GM12878 (cell line): Measurements from ENCODE around the gene QRFP. TPM values are rescaled to one million over a fixed set of nuclear protein-coding genes. Genes with fewer than 3 reads are reported as not detected.

ENCODE experiments used
- ATF2 ChIP-seq: IDR thresholded peaks from 2 replicates; pipeline ENCODE4 v1.6.1; 2012; ENCODE audit warnings: low read length, inconsistent platforms
- ATF7 ChIP-seq: fragments of 450-650 bp; IDR thresholded peaks from 2 replicates; pipeline ENCODE4 v1.6.1; 2016; ENCODE audit warnings: low read depth, mild to moderate bottlenecking
- BACH1 ChIP-seq: fragments of 450-650 bp; IDR thresholded peaks from 2 replicates; pipeline ENCODE4 v1.6.1; 2017; ENCODE audit warnings: mild to moderate bottlenecking, borderline replicate concordance
- BCL11A ChIP-seq: IDR thresholded peaks from 2 replicates; pipeline ENCODE4 v1.6.1; 2011; ENCODE audit warnings: low read depth, low read length
- CBX5 ChIP-seq: sonication (generic); IDR thresholded peaks from 2 replicates; pipeline ENCODE4 v1.6.1; 2016; ENCODE audit warnings: low read depth, moderate library complexity, mild to moderate bottlenecking, inconsistent platforms
- CREM ChIP-seq: IDR thresholded peaks from 2 replicates; pipeline ENCODE4 v1.6.1; 2014; ENCODE audit warnings: antibody characterized with exemption, low read depth
- GATAD2B ChIP-seq: fragments of 450-650 bp; conservative IDR thresholded peaks from 2 replicates; pipeline ENCODE4 v1.6.1; 2017; ENCODE audit warnings: low read depth, mild to moderate bottlenecking, moderate library complexity
- MEF2A ChIP-seq: IDR thresholded peaks from 2 replicates; pipeline ENCODE4 v1.6.1; 2011; ENCODE audit warnings: low read depth, mild to moderate bottlenecking, low read length, moderate library complexity; ENCODE audit not compliant: insufficient read depth
- NR2F1 ChIP-seq: fragments of 450-650 bp; conservative IDR thresholded peaks from 2 replicates; pipeline ENCODE4 v1.6.1; 2017; ENCODE audit warnings: mild to moderate bottlenecking
- PBX3 ChIP-seq: IDR thresholded peaks from 2 replicates; pipeline ENCODE4 v1.6.1; 2011; ENCODE audit warnings: mild to moderate bottlenecking, low read depth, low read length, moderate library complexity; ENCODE audit not compliant: insufficient replicate concordance
- POLR2AphosphoS5 ChIP-seq: IDR thresholded peaks from 2 replicates; pipeline ENCODE4 v1.6.1; 2011; ENCODE audit warnings: mild to moderate bottlenecking, low read length, inconsistent platforms
- POU2F2 ChIP-seq: IDR thresholded peaks from 3 replicates; pipeline ENCODE4 v1.6.1; 2011; ENCODE audit warnings: low read depth, mild to moderate bottlenecking, low read length, borderline replicate concordance
- SPI1 ChIP-seq: IDR thresholded peaks from 2 replicates; pipeline ENCODE4 v1.6.1; 2011; ENCODE audit warnings: low read depth, mild to moderate bottlenecking, low read length, moderate library complexity, borderline replicate concordance; ENCODE audit not compliant: insufficient read depth
- SUPT20H ChIP-seq: IDR thresholded peaks from 2 replicates; pipeline ENCODE4 v1.6.1; 2011; ENCODE audit warnings: low read depth, mild to moderate bottlenecking, low read length, moderate library complexity, borderline replicate concordance; ENCODE audit not compliant: control insufficient read depth
- SUZ12 ChIP-seq: fragments of 200-600 bp; sonication (generic); IDR thresholded peaks from one replicate; pipeline ENCODE4 v1.6.1; 2018; ENCODE audit warnings: antibody characterized with exemption, mild to moderate bottlenecking; ENCODE audit not compliant: unreplicated experiment
- TCF12 ChIP-seq: IDR thresholded peaks from 2 replicates; pipeline ENCODE4 v1.6.1; 2011; ENCODE audit warnings: low read depth, mild to moderate bottlenecking, low read length
- WRNIP1 ChIP-seq: IDR thresholded peaks from 2 replicates; pipeline ENCODE4 v1.6.1; 2011; ENCODE audit warnings: low read depth, low read length, improper control_type of control experiment, borderline replicate concordance
- ZNF687 ChIP-seq: fragments of 450-650 bp; IDR thresholded peaks from 2 replicates; pipeline ENCODE4 v1.6.1; 2017; ENCODE audit warnings: mild to moderate bottlenecking, moderate library complexity
- polyA plus RNA-seq, 11 experiments: library from polyadenylated mRNA; depleted of rRNA in 4 of 11; unstranded in 6 of 11; stranded (reverse) in 5 of 11; fragments of >200 nt; fragmentation: Nextera tagmentation in 4 of 11; fragmentation: Illumina TruSeq in 1 of 11; extraction: Ambion mirVana in 4 of 11; extraction: Trizol in 1 of 11; gene quantifications; 1 replicate in 1 of 11; 2 replicates in 10 of 11; pipeline versions ENCODE4 v1.2.1 to v1.2.3, GENCODE V29; 2011 to 2016; ENCODE audit warnings: inconsistent platforms in 2 of 11, missing spikeins in 2 of 11, low read depth in 1 of 11
- total RNA-seq, 4 experiments: library from RNA; depleted of rRNA in 3 of 4; stranded (reverse); fragments of >200 nt in 3 of 4; fragmentation: Illumina TruSeq in 1 of 4; extraction: Trizol in 1 of 4; gene quantifications; 2 replicates each; pipeline versions ENCODE4 v1.2.1 to v1.2.3, GENCODE V29; 2013 to 2021
- TF ChIP-seq, protein P1 (sequence below): IDR thresholded peaks from 2 replicates; pipeline ENCODE4 v1.6.1; 2012; ENCODE audit warnings: low read depth, low read length, improper control_type of control experiment

Gene QRFP
- total and polyA plus RNA-seq, 10 of the 15 experiments (the other 5 are each of a cell fraction or from before 2014, with no cell fraction given): not detected

DNA sequence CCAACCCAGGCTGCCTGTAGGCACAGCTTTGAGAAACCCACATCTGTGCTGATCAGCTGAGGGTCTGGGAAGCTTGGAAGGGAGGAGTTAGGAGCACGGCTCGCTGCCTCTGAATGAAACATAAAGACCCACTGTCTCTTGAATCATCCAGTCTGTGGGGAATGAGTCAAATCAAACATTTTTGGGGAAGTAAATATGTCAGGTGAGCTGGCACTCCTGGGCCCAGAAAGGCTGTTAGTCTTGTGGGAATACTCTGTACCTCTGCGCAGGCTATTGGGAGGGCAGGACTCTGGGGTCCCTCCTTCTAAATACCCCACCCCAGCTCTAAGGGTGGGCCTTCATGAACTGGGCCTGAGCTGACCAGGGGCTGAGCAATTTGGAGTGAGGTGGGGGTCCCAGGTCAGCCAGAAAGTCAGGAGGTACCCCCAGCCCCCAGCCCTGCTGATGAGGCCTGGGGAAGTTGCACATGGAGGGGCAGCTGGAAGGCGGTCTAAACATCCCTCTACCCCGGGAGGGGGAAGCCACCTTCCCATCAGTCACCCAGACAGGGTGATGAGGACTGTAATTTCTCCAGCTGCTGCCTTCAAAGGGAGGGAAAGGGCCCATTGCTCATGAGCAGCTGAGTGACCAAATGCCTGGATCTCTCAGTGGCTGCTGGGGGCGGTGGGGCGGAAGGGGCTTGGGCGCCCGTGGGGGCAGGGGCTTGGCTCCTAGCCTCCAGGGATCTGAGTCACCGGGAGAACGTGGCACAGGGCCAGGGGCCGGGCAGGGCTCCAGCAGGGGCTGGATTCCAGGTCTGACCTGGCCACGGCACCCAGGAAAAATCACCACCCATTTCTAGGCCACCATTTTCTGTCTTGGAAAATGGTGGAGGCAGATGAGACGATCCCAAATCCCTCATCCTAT, 31.6 kb upstream of the QRFP start (continued):
- TF ChIP-seq ZNF687: no peak
- TF ChIP-seq POLR2AphosphoS5: no peak
- TF ChIP-seq ATF7: peak; percentile 54
- TF ChIP-seq SPI1: no peak
- TF ChIP-seq BACH1: peak; percentile 25; the same call in 1 of the 2 replicates
- peak; percentile 61 for TF ChIP-seq CREM
- TF ChIP-seq PBX3: peak; percentile 48
- 0 out of 2 replicates have a peak, but pooled peaks have one; percentile 28 for TF ChIP-seq TCF12
- TF ChIP-seq SUZ12: no peak
- no peak for TF ChIP-seq WRNIP1
- TF ChIP-seq GATAD2B: peak; percentile 81; the same call in 1 of the 2 replicates
- TF ChIP-seq BCL11A: peak; percentile 26; the same call in 1 of the 2 replicates
- no peak for TF ChIP-seq MEF2A
- TF ChIP-seq, protein P1, sequence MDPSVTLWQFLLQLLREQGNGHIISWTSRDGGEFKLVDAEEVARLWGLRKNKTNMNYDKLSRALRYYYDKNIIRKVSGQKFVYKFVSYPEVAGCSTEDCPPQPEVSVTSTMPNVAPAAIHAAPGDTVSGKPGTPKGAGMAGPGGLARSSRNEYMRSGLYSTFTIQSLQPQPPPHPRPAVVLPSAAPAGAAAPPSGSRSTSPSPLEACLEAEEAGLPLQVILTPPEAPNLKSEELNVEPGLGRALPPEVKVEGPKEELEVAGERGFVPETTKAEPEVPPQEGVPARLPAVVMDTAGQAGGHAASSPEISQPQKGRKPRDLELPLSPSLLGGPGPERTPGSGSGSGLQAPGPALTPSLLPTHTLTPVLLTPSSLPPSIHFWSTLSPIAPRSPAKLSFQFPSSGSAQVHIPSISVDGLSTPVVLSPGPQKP: no peak
- TF ChIP-seq SUPT20H: no peak
- no peak for TF ChIP-seq POU2F2
- no peak for TF ChIP-seq ATF2
- 0 out of 2 replicates have a peak, but pooled peaks have one; percentile 41 for TF ChIP-seq NR2F1
- no peak for TF ChIP-seq CBX5
